OCI-LY1 (cell line): ENCODE measurements around the gene TULP4.

Experiments
- CTCF ChIP-seq: fragments of 200-600 bp; sonication (generic), shearing (Covaris generic); IDR thresholded peaks from 2 replicates; pipeline ENCODE4 v1.5.1; 2017; ENCODE audit warnings: mild to moderate bottlenecking, antibody characterized with exemption, low read length, moderate library complexity, mixed read lengths
- EZH2 ChIP-seq: fragments of 200-600 bp; sonication (generic), shearing (Covaris generic); IDR thresholded peaks from 2 replicates; pipeline ENCODE4 v1.8.0; 2017; ENCODE audit warnings: borderline replicate concordance, mixed run types, mild to moderate bottlenecking, antibody characterized with exemption, low read length, moderate library complexity, mixed read lengths

GRCh38 chr6:158521759-158522158 lies 209.5 kb downstream of the TULP4 start:
- no peak for TF ChIP-seq CTCF
- TF ChIP-seq EZH2 = no peak
